ENCODE results near the gene MOB1A. TPM values are rescaled to one million over a fixed set of nuclear protein-coding genes. Genes with fewer than 3 reads are reported as not detected.

The MOB1A gene
- total RNA-seq, 1 experiment from 2014 or later, result 92.6 TPM

- no peak for TF ChIP-seq CTCF (IDR thresholded peaks at IDR 0.05; ENCODE audit: unreplicated experiment)
- intact Hi-C loops (cut with micrococcal nuclease), result no loop called here
- Mint-ChIP-seq H3K27me3 (ENCODE audit: insufficient read depth, unreplicated experiment) (no peaks in the 10 kb centered on the region), H3K4me3 (ENCODE audit: unreplicated experiment) (no peak overlapping the region), H3K27ac (ENCODE audit: low read depth, unreplicated experiment) (no peak overlapping the region), H3K4me1 (ENCODE audit: insufficient read depth, unreplicated experiment) (peaks cover 13% of the 10 kb centered on the region), H3K36me3 (ENCODE audit: insufficient read depth, unreplicated experiment) (peaks cover 60% of the 10 kb centered on the region), H3K9me3 (ENCODE audit: unreplicated experiment) (no peaks in the 10 kb centered on the region)
- ChIA-PET POLR2A (interaction anchor here (0.6 to 1.0 kb wide), 3 partner anchors 70 to 233 kb away, joined by 3 to 4 read pairs (median 3); no protein-coding TSS in a partner anchor), CTCF (interaction anchor here (1.1 to 1.7 kb wide), 2 partner anchors 17 to 111 kb away, joined by 3 to 5 read pairs; no protein-coding TSS in a partner anchor)
- no TSS peak for BruUV-seq (replicated peaks)
- DNase-seq (ENCODE audit: unreplicated experiment), result no peak
Observed at GRCh38 chr2:74103763-74104162, 74.9 kb downstream of the MOB1A start.

Other genes with a start within 250 kb of the MOB1A start
- gene TET3, start 194.0 kb downstream of the MOB1A start, total RNA-seq (2022), result 15.0 and 17.5 TPM in 2 replicates
- 72.5 and 83.8 TPM in 2 replicates for gene BOLA3, start 31.0 kb downstream of the MOB1A start, total RNA-seq (2022)
- 387 and 470 TPM in 2 replicates for gene MTHFD2, start 19.7 kb upstream of the MOB1A start, total RNA-seq (2022)
- gene SLC4A5, start 164.5 kb upstream of the MOB1A start, total RNA-seq (2022), result 0.12 and 0.70 TPM in 2 replicates
- 113 and 117 TPM in 2 replicates for gene DCTN1, start 201.4 kb upstream of the MOB1A start, total RNA-seq (2022)
- 4.3 and 5.6 TPM in 2 replicates for gene C2orf81, start 242.7 kb upstream of the MOB1A start, total RNA-seq (2022)
- gene WDR54, start 242.9 kb upstream of the MOB1A start, total RNA-seq (2022), result 16.4 and 19.9 TPM in 2 replicates